Pancreas (tissue), 10 donors: ENCODE measurements around the gene LSM12. TPM values are rescaled to one million over a fixed set of nuclear protein-coding genes. Genes with fewer than 3 reads are reported as not detected.

ENCODE experiments used
- ATAC-seq, 4 donors: fragments of 200-7000 bp; cut with Tn5 transposase; one replicate each; pipeline versions ENCODE4 v1.8.0 to v1.9.1; 2020; ENCODE audit warnings: mild to moderate bottlenecking in 4 of 4, moderate library complexity in 4 of 4
- DNase-seq, 6 donors: peaks; one replicate each; pipeline ENCODE4 v3.0.0-alpha.2; 2020
- FAIRE-seq: peaks from 2 replicates; lab custom pipeline; 2012; peaks lifted over from hg19 to GRCh38; lab: Jason Lieb, UNC
- H3K27ac ChIP-seq, 4 donors: fragments of 200-600 bp; sonication (generic); 1 replicate in 3 of 4; 2 replicates in 1 of 4; pipeline versions ENCODE4 v1.5.0 to v1.8.0; 2020
- H3K27me3 ChIP-seq, 4 donors: fragments of 200-600 bp; one replicate each; pipeline ENCODE4 v1.8.0; 2021
- H3K36me3 ChIP-seq, 3 donors: fragments of 200-600 bp; sonication (generic) in 1 of 3; one replicate each; pipeline versions ENCODE4 v1.5.0 to v1.8.0; 2020 to 2021
- H3K4me1 ChIP-seq, 3 donors: fragments of 200-600 bp; one replicate each; pipeline ENCODE4 v1.8.0; 2021
- H3K4me3 ChIP-seq, 4 donors: fragments of 200-600 bp; sonication (generic) in 2 of 4; one replicate each; pipeline versions ENCODE4 v1.5.0 to v1.8.0; 2020 to 2021
- H3K9me3 ChIP-seq, 4 donors: fragments of 200-600 bp; one replicate each; pipeline ENCODE4 v1.8.0; 2021
- WGBS, 2 donors: extraction: QIAGEN DNeasy Blood & Tissue Kit; methylation state at CpG; one replicate each; pipeline ENCODE4 v1.1.7; 2013; 5-methylcytosine and 5-hydroxymethylcytosine counted together
- intact Hi-C, 3 donors: fragments of 100-400 bp; cut with DNase I; formaldehyde crosslinking; loops; one replicate each; pipeline versions ENCODE4 v1.11.1 to v1.14.2; 2022
- polyA plus RNA-seq, 2 donors: library from polyadenylated mRNA; stranded (reverse); fragments of 200-250 nt; gene quantifications; one replicate each; pipeline ENCODE4 v1.2.3, GENCODE V29; 2013
- total RNA-seq, 6 donors: library from RNA; stranded (reverse); fragmentation: NEBNext Ultra II Directional in 4 of 6; extraction: Animal tissue kit (Norgen Biotek cat#: 25700) in 4 of 6; gene quantifications; one replicate each; pipeline versions ENCODE4 v1.2.1 to v1.2.4, GENCODE V29; 2021 to 2023
- TF ChIP-seq, protein P1 (sequence below), 4 donors: fragments of 200-600 bp; sonication (generic) in 3 of 4; IDR thresholded peaks; one replicate each; pipeline versions ENCODE4 v1.5.0 to v1.8.0; 2021; ENCODE audit warnings: antibody characterized with exemption in 4 of 4
- donor health status: healthy with polysubstance abuse.
- donor health status: DM: no; HTN: no; CAD: no; lungs with moderate emphysema.
- donor health status: DM: no; HTN: no; CAD: no.
- donor health status: control.
- donor health status: control.
- donor health status: Bipolar disorder and iron deficiency.
- donor health status: DM: yes; HTN: yes; CAD: no.
- donor health status: DM: no; HTN: no; CAD: no.
- donor health status: DM: no; HTN: no; CAD: no.
- donor health status: DM: yes; HTN: yes; CAD: no.

The LSM12 gene
- total and polyA plus RNA-seq, 8 donors = 14.5 to 29.6 (median 23.6) TPM

GRCh38 chr17:44075598-44076293 is 9.3 kb upstream of the LSM12 start:
- no peaks in the 10 kb centered on the region for H3K27me3 ChIP-seq
- H3K27ac ChIP-seq = no peak overlapping the region
- H3K4me1 ChIP-seq = peaks cover 0 to 9% (median 8%) of the 10 kb centered on the region in 3 donors
- intact Hi-C loops = no loop called here
- TF ChIP-seq, protein P1, sequence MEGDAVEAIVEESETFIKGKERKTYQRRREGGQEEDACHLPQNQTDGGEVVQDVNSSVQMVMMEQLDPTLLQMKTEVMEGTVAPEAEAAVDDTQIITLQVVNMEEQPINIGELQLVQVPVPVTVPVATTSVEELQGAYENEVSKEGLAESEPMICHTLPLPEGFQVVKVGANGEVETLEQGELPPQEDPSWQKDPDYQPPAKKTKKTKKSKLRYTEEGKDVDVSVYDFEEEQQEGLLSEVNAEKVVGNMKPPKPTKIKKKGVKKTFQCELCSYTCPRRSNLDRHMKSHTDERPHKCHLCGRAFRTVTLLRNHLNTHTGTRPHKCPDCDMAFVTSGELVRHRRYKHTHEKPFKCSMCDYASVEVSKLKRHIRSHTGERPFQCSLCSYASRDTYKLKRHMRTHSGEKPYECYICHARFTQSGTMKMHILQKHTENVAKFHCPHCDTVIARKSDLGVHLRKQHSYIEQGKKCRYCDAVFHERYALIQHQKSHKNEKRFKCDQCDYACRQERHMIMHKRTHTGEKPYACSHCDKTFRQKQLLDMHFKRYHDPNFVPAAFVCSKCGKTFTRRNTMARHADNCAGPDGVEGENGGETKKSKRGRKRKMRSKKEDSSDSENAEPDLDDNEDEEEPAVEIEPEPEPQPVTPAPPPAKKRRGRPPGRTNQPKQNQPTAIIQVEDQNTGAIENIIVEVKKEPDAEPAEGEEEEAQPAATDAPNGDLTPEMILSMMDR (IDR thresholded peaks at IDR 0.05) = no peak
- H3K9me3 ChIP-seq = no peaks in the 10 kb centered on the region
- H3K36me3 ChIP-seq = peaks cover 0 to 34% (median 5%) of the 10 kb centered on the region in 3 donors
- ATAC-seq = no peak
- FAIRE-seq = no peak
- WGBS, 2 donors = 81 to 89% methylated on average over 10 of the region's 10 CpGs
- no peak overlapping the region for H3K4me3 ChIP-seq
- DNase-seq = peak in 1 of 6 donors; percentile 45

- intact Hi-C loops = no loop called here
- H3K4me1 ChIP-seq = peaks cover 0 to 11% (median 9%) of the 10 kb centered on the region in 3 donors
- peaks cover 0 to 34% (median 5%) of the 10 kb centered on the region in 3 donors for H3K36me3 ChIP-seq
- ATAC-seq (no peak), DNase-seq (peak in 1 of 6 donors; percentile 26), FAIRE-seq (no peak)
- WGBS, 2 donors = 90 to 91% methylated on average over 9 of the region's 9 CpGs
- no peak overlapping the region for H3K4me3 ChIP-seq
- no peaks in the 10 kb centered on the region for H3K9me3 ChIP-seq
- H3K27ac ChIP-seq = no peak overlapping the region
- TF ChIP-seq, protein P1 (IDR thresholded peaks at IDR 0.05) = no peak
- no peaks in the 10 kb centered on the region for H3K27me3 ChIP-seq
Measured at GRCh38 chr17:44074911-44075285, 8.4 kb upstream of the LSM12 start.

- DNase-seq (peak in 1 of 6 donors; percentile 51), FAIRE-seq (no peak), ATAC-seq (no peak)
- intact Hi-C loops = no loop called here
- TF ChIP-seq, protein P1 (IDR thresholded peaks at IDR 0.05) = no peak
- Histone ChIP-seq H3K27me3 (no peaks in the 10 kb centered on the region), H3K27ac (no peak overlapping the region), H3K4me1 (peaks cover 0 to 12% (median 9%) of the 10 kb centered on the region in 3 donors), H3K9me3 (no peaks in the 10 kb centered on the region), H3K4me3 (no peak overlapping the region), H3K36me3 (peaks cover 0 to 34% (median 5%) of the 10 kb centered on the region in 3 donors)
- 83 to 85% methylated on average over 9 of the region's 9 CpGs for WGBS, 2 donors
Measured at GRCh38 chr17:44074231-44074910, 7.9 kb upstream of the LSM12 start.

DNA sequence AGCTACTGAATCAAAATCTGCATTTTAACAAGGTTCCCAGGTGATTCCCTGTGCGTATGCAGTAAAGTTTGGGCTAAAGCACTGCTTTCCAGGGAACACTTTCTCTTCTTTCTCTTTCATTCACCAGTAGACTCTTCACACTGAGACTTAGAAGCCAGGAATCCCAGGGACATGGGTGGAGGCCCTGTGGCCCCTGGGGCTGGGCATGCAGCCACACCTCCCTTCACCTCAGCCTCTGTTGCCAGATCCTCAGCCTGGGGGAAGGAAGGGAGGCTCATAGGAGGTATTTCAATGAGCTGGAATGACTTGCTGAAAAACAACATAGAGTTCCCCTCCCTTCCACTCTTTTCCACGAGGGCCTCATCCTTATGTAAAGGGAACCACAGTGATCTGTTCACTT is 5.3 kb upstream of the LSM12 start:
- Histone ChIP-seq H3K9me3 (no peaks in the 10 kb centered on the region), H3K4me1 (peaks cover 9 to 16% (median 9%) of the 10 kb centered on the region in 3 donors), H3K27me3 (no peaks in the 10 kb centered on the region), H3K4me3 (peak overlapping the region in 3 of 4 donors; percentile 58 to 67 (median 65)), H3K27ac (peak overlapping the region in 1 of 4 donors; percentile 52), H3K36me3 (peaks cover 0 to 22% (median 5%) of the 10 kb centered on the region in 3 donors)
- no peak for FAIRE-seq
- 52 to 58% methylated on average over 2 of the region's 2 CpGs for WGBS, 2 donors
- peak in 1 of 6 donors; percentile 15 for DNase-seq
- TF ChIP-seq, protein P1 (IDR thresholded peaks at IDR 0.05) = no peak
- intact Hi-C loops = no loop called here
- no peak for ATAC-seq
